ENCODE results near the gene CSRNP3.

GRCh38 chr2:165528691-165529090 is 59.2 kb downstream of the CSRNP3 start:
- no peak for TF ChIP-seq SIN3A (IDR thresholded peaks at IDR 0.05; ENCODE audit: low read depth, low read length)
- TF ChIP-seq POLR2AphosphoS5 (IDR thresholded peaks at IDR 0.05; ENCODE audit: low read length) = no peak
- TF ChIP-seq JUNB (IDR thresholded peaks at IDR 0.05) = no peak
- no peak for TF ChIP-seq ZBTB40 (IDR thresholded peaks at IDR 0.05; ENCODE audit: borderline replicate concordance)
- no peak for TF ChIP-seq EP300 (IDR thresholded peaks at IDR 0.05; ENCODE audit: borderline replicate concordance in 1 of 2, control insufficient read depth in 1 of 2, low read depth in 2 of 2, low read length in 2 of 2)

All from GM12878 (cell line).